Measurements from ENCODE around the gene LTBP2.

- TF ChIP-seq CTCF (IDR thresholded peaks at IDR 0.05 in 4 of 5, conservative IDR thresholded peaks at IDR 0.05 in 1 of 5) (no peak), POLR2A (IDR thresholded peaks at IDR 0.05) (no peak)
Observed at GRCh38 chr14:74569806-74570591, 42.0 kb downstream of the LTBP2 start.
